Transverse colon (tissue), 4 donors: ENCODE data around the gene KCNJ9. TPM values are rescaled to one million over a fixed set of nuclear protein-coding genes. Genes with fewer than 3 reads are reported as not detected.
"Not testable (repeated sequence)": the region's sequence is repeated elsewhere in the genome, so short reads cannot be mapped to it uniquely, and the experiment has no call there.

ENCODE experiments used
- DNase-seq: peaks from one replicate; pipeline ENCODE4 v3.0.0-alpha.2; 2019
- H3K27ac ChIP-seq, 4 donors: fragments of 200-600 bp; sonication (generic); 2 replicates each; pipeline ENCODE4 v1.5.1; 2016 to 2018; ENCODE audit warnings: inconsistent platforms in 4 of 4
- H3K27me3 ChIP-seq: fragments of 200-600 bp; sonication (generic); 2 replicates; pipeline ENCODE4 v1.5.1; 2017; ENCODE audit warnings: inconsistent platforms
- H3K36me3 ChIP-seq, 4 donors: fragments of 200-600 bp; sonication (generic); 2 replicates each; pipeline ENCODE4 v1.5.1; 2017 to 2019; ENCODE audit warnings: inconsistent platforms in 4 of 4
- H3K4me1 ChIP-seq, 4 donors: fragments of 200-600 bp; sonication (generic); 2 replicates each; pipeline ENCODE4 v1.5.1; 2017 to 2020; ENCODE audit warnings: inconsistent platforms in 4 of 4
- H3K4me3 ChIP-seq, 4 donors: fragments of 200-600 bp; sonication (generic); 1 replicate in 1 of 4; 2 replicates in 3 of 4; pipeline versions ENCODE4 v1.5.1 to v1.6.1; 2017 to 2019; ENCODE audit warnings: inconsistent platforms in 4 of 4
- H3K9me3 ChIP-seq, 2 donors: fragments of 200-600 bp; sonication (generic); 2 replicates each; pipeline ENCODE4 v1.5.1; 2017 to 2019; ENCODE audit warnings: inconsistent platforms in 2 of 2
- CTCF ChIP-seq, 5 experiments: fragments of 200-600 bp in 3 of 5; fragments of 450-650 bp in 2 of 5; sonication (generic) in 3 of 5; IDR thresholded peaks; 1 replicate in 2 of 5; 2 replicates in 3 of 5; pipeline ENCODE4 v1.5.1; 2016 to 2017; ENCODE audit warnings: antibody characterized with exemption in 5 of 5, inconsistent platforms in 3 of 5, mild to moderate bottlenecking in 2 of 5, moderate library complexity in 1 of 5
- EP300 ChIP-seq: sonication (generic); formaldehyde crosslinking; IDR thresholded peaks from one replicate; pipeline ENCODE4 v1.6.1; 2017; ENCODE audit warnings: antibody characterized with exemption, low read depth
- POLR2A ChIP-seq: fragments of 450-650 bp; IDR thresholded peaks from one replicate; pipeline ENCODE4 v1.6.1; 2016; ENCODE audit warnings: antibody characterized with exemption, mild to moderate bottlenecking, moderate library complexity
- POLR2AphosphoS5 ChIP-seq, 3 donors: sonication (generic); formaldehyde crosslinking; IDR thresholded peaks; one replicate each; pipeline ENCODE4 v1.6.1; 2016; ENCODE audit warnings: antibody characterized with exemption in 3 of 3
- WGBS, 2 donors: methylation state at CpG; one replicate each; pipeline ENCODE4 v1.1.5; 2018; ENCODE audit warnings: low coverage in 1 of 2; 5-methylcytosine and 5-hydroxymethylcytosine counted together
- in situ Hi-C, 4 donors: fragments of 200-750 bp; cut with MboI; loops; one replicate each; pipeline versions ENCODE4 v1.15.0 to v1.15.1; 2017; ENCODE audit warnings: low sequenced_read_pairs in 3 of 4, low pct_ligation_motif_present in 1 of 4, low pct_unique_long_range_greater_than_20kb in 1 of 4
- intact Hi-C: fragments of 100-400 bp; cut with DNase I; formaldehyde crosslinking; loops from one replicate; pipeline ENCODE4 v1.15.1; 2023; ENCODE audit warnings: low total_unique reads
- total RNA-seq, 4 donors: library from RNA; depleted of rRNA; stranded (reverse); fragments of >200 nt; gene quantifications; one replicate each; pipeline ENCODE4 v1.1.0, GENCODE V29; 2016

The KCNJ9 gene
- total RNA-seq, 4 donors from 2014 or later, result 0.27 TPM; not detected in 3

- 41 to 64% methylated on average over 4 to 8 of the region's 8 CpGs for WGBS, 2 donors
These were observed 43.6 kb downstream of the KCNJ9 start for GRCh38 chr1:160124705-160125478.

GRCh38 chr1:160125746-160126145 lies 44.4 kb downstream of the KCNJ9 start:
- DNase-seq, result no peak
- Histone ChIP-seq H3K4me3 (no peak overlapping the region), H3K27me3 (no peaks in the 10 kb centered on the region), H3K36me3 (no peaks in the 10 kb centered on the region), H3K27ac (peak overlapping the region in 2 of 4 donors; percentile 16 to 55), H3K4me1 (peaks cover 0 to 13% (median 4%) of the 10 kb centered on the region in 4 donors), H3K9me3 (no peaks in the 10 kb centered on the region)
- intact Hi-C loops, result no loop called here
- in situ Hi-C loops, result no loop called here
- TF ChIP-seq POLR2A (no peak), EP300 (no peak), CTCF (IDR thresholded peaks at IDR 0.05) (no peak), POLR2AphosphoS5 (IDR thresholded peaks at IDR 0.05) (no peak)
- WGBS, 2 donors, result 74 to 88% methylated on average over 1 of the region's 1 CpG

More at GRCh38 chr1:160124705-160125478, 43.6 kb downstream of the KCNJ9 start:
- Histone ChIP-seq H3K36me3 (no peaks in the 10 kb centered on the region), H3K27me3 (no peaks in the 10 kb centered on the region), H3K9me3 (no peaks in the 10 kb centered on the region), H3K4me3 (no peak overlapping the region), H3K4me1 (peaks cover 0 to 13% (median 4%) of the 10 kb centered on the region in 4 donors), H3K27ac (peak overlapping the region in 2 of 4 donors; percentile 16 to 55)
- DNase-seq, result no peak
- in situ Hi-C loops, result no loop called here
- TF ChIP-seq POLR2AphosphoS5 (IDR thresholded peaks at IDR 0.05) (peak in 1 of 3 donors; percentile 19), EP300 (no peak)
- intact Hi-C loops, result no loop called here

GRCh38 chr1:160126342-160126741 lies 45.0 kb downstream of the KCNJ9 start:
- DNase-seq, H3K9me3 ChIP-seq, H3K27ac ChIP-seq, H3K36me3 ChIP-seq, in situ Hi-C loops, H3K4me3 ChIP-seq, H3K27me3 ChIP-seq, intact Hi-C loops: not testable (repeated sequence)
- H3K4me1 ChIP-seq, result peaks cover 0 to 13% (median 4%) of the 10 kb centered on the region in 4 donors
- WGBS, 2 donors, result 65 to 67% methylated on average over 3 to 4 of the region's 4 CpGs

- intact Hi-C loops (no loop called here), in situ Hi-C loops (no loop called here)
- no peak overlapping the region for H3K4me3 ChIP-seq
- peaks cover 0 to 13% (median 4%) of the 10 kb centered on the region in 4 donors for H3K4me1 ChIP-seq
- 93% methylated on average over 9 of the region's 9 CpGs; no CpG with 5 or more reads in 1 of the 2 donors for WGBS, 2 donors
- peak overlapping the region in 1 of 4 donors; percentile 26 for H3K27ac ChIP-seq
- no peaks in the 10 kb centered on the region for H3K27me3 ChIP-seq
- H3K9me3 ChIP-seq, result no peaks in the 10 kb centered on the region
- TF ChIP-seq POLR2AphosphoS5 (IDR thresholded peaks at IDR 0.05) (no peak), CTCF (IDR thresholded peaks at IDR 0.05) (no peak), EP300 (no peak), POLR2A (no peak)
- no peak for DNase-seq
- no peaks in the 10 kb centered on the region for H3K36me3 ChIP-seq
These were observed 46.0 kb downstream of the KCNJ9 start for GRCh38 chr1:160127381-160127780.

- Histone ChIP-seq H3K27ac (peak overlapping the region in 1 of 4 donors; percentile 26), H3K4me1 (peaks cover 0 to 13% (median 4%) of the 10 kb centered on the region in 4 donors), H3K9me3 (no peaks in the 10 kb centered on the region), H3K27me3 (no peaks in the 10 kb centered on the region), H3K4me3 (no peak overlapping the region), H3K36me3 (no peaks in the 10 kb centered on the region)
- intact Hi-C loops (no loop called here), in situ Hi-C loops (no loop called here)
- no peak for DNase-seq
- 62 to 73% methylated on average over 3 to 7 of the region's 7 CpGs for WGBS, 2 donors
- no peak for TF ChIP-seq POLR2AphosphoS5 (IDR thresholded peaks at IDR 0.05)
- no peak for TF ChIP-seq POLR2A
- no peak for TF ChIP-seq EP300
- no peak for TF ChIP-seq CTCF (IDR thresholded peaks at IDR 0.05)
These were observed 46.7 kb downstream of the KCNJ9 start for GRCh38 chr1:160127865-160128523.
